ENCODE data around the gene SELP. TPM values are rescaled to one million over a fixed set of nuclear protein-coding genes. Genes with fewer than 3 reads are reported as not detected.

SELP gene
- polyA plus RNA-seq, 1 donor (not counting 4 experiments of a cell fraction or from before 2014, with no cell fraction given): 0.09 TPM

DNA sequence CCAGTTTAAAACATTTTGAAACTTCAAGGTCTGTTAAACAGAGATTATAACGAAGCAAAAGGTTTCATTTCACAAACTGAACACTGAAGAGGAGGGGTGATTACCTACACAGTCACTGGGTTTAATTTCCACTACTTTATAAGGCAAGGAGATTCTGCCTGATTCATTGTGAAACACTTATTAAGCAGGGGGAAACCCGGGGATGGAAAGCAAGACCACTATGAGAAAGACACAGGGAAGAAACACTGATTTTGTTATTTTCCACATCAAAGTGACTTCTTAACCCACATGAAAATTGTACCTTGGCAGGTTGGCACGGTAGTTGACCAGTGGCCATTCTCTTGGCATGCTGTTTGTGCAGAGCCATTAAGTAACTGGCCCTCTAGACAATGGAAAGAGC, 35.5 kb downstream of the SELP start:
- dilution Hi-C loops (cut with MboI; ENCODE audit: extremely low pct_ligation_motif_present, low sequenced_read_pairs): no loop called here
- TF ChIP-seq, protein P1, sequence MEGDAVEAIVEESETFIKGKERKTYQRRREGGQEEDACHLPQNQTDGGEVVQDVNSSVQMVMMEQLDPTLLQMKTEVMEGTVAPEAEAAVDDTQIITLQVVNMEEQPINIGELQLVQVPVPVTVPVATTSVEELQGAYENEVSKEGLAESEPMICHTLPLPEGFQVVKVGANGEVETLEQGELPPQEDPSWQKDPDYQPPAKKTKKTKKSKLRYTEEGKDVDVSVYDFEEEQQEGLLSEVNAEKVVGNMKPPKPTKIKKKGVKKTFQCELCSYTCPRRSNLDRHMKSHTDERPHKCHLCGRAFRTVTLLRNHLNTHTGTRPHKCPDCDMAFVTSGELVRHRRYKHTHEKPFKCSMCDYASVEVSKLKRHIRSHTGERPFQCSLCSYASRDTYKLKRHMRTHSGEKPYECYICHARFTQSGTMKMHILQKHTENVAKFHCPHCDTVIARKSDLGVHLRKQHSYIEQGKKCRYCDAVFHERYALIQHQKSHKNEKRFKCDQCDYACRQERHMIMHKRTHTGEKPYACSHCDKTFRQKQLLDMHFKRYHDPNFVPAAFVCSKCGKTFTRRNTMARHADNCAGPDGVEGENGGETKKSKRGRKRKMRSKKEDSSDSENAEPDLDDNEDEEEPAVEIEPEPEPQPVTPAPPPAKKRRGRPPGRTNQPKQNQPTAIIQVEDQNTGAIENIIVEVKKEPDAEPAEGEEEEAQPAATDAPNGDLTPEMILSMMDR (optimal IDR thresholded peaks at IDR 0.05 in 1 of 3, IDR thresholded peaks at IDR 0.05 in 1 of 3, conservative IDR thresholded peaks at IDR 0.05 in 1 of 3; ENCODE audit: extremely low read depth in 1 of 3, insufficient read depth in 2 of 3, low read length in 3 of 3): no peak
- TF ChIP-seq EZH2 (IDR thresholded peaks at IDR 0.05; ENCODE audit: low read length): no peak
- FAIRE-seq: no peak

DNA sequence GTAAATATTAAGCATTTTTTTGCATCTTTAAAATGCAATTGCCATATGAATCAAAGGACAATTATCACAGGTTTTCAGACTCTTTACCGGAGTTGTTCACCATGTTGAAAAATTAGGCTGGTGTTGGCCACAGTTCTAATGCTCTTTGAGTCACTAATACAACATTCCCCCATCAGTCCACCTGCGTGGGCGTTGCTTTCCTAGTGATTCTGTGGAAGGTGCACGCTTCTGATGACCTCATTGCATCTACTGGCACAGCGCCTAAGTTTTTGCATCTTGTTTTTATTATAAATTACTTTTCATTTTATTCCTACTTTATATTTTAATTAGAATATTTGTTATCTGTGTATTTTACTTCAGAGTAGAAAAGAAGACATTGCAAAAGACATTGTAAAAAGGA, 39.0 kb downstream of the SELP start:
- Histone ChIP-seq H3K4me2 (ENCODE audit: control insufficient read depth, extremely low read depth, insufficient read depth, low read depth, low read length) (no peak overlapping the region), H3K27me3 (ENCODE audit: control insufficient read depth, extremely low read depth, insufficient read depth, low read length) (peaks cover 2% of the 10 kb centered on the region), H3K9me1 (ENCODE audit: control insufficient read depth, extremely low read depth, insufficient read depth, low read length) (no peaks in the 10 kb centered on the region), H4K20me1 (ENCODE audit: control insufficient read depth, extremely low read depth, insufficient read depth, low read length) (no peaks in the 10 kb centered on the region), H2AFZ (ENCODE audit: control insufficient read depth, low read length) (no peak overlapping the region), H3K27ac (ENCODE audit: control insufficient read depth, insufficient read depth, low read length) (no peak overlapping the region), H3K79me2 (ENCODE audit: control insufficient read depth, insufficient read depth, low read length) (no peaks in the 10 kb centered on the region), H3K4me3 (ENCODE audit: control insufficient read depth in 2 of 3, extremely low read depth in 1 of 3, insufficient read depth in 2 of 3, low read depth in 1 of 3, low read length in 3 of 3) (no peak overlapping the region), H3K9ac (ENCODE audit: control insufficient read depth, extremely low read depth, insufficient read depth, low read length) (no peak overlapping the region), H3K4me1 (ENCODE audit: control insufficient read depth, extremely low read depth, insufficient read depth, low read length) (no peaks in the 10 kb centered on the region), H3K9me3 (ENCODE audit: control insufficient read depth, low read depth, low read length) (no peaks in the 10 kb centered on the region), H3K36me3 (ENCODE audit: control insufficient read depth in 2 of 2, extremely low read depth in 1 of 2, insufficient read depth in 2 of 2, low read length in 2 of 2) (no peaks in the 10 kb centered on the region)
- no peak for DNase-seq (ENCODE audit: low read depth, low spot score)
- dilution Hi-C loops (cut with MboI; ENCODE audit: extremely low pct_ligation_motif_present, low sequenced_read_pairs): no loop called here
- TF ChIP-seq, protein P1 (optimal IDR thresholded peaks at IDR 0.05 in 1 of 3, IDR thresholded peaks at IDR 0.05 in 1 of 3, conservative IDR thresholded peaks at IDR 0.05 in 1 of 3; ENCODE audit: extremely low read depth in 1 of 3, insufficient read depth in 2 of 3, low read length in 3 of 3): no peak
- no peak for TF ChIP-seq EZH2 (IDR thresholded peaks at IDR 0.05; ENCODE audit: low read length)
- FAIRE-seq: no peak

More for the DNA sequence above, 35.5 kb downstream of the SELP start:
- Histone ChIP-seq H3K4me2 (ENCODE audit: control insufficient read depth, extremely low read depth, insufficient read depth, low read depth, low read length) (no peak overlapping the region), H3K9ac (ENCODE audit: control insufficient read depth, extremely low read depth, insufficient read depth, low read length) (no peak overlapping the region), H3K4me1 (ENCODE audit: control insufficient read depth, extremely low read depth, insufficient read depth, low read length) (no peaks in the 10 kb centered on the region), H3K79me2 (ENCODE audit: control insufficient read depth, insufficient read depth, low read length) (no peaks in the 10 kb centered on the region), H3K9me3 (ENCODE audit: control insufficient read depth, low read depth, low read length) (no peaks in the 10 kb centered on the region), H3K9me1 (ENCODE audit: control insufficient read depth, extremely low read depth, insufficient read depth, low read length) (no peaks in the 10 kb centered on the region), H2AFZ (ENCODE audit: control insufficient read depth, low read length) (no peak overlapping the region), H3K27ac (ENCODE audit: control insufficient read depth, insufficient read depth, low read length) (no peak overlapping the region), H3K36me3 (ENCODE audit: control insufficient read depth in 2 of 2, extremely low read depth in 1 of 2, insufficient read depth in 2 of 2, low read length in 2 of 2) (no peaks in the 10 kb centered on the region), H3K4me3 (ENCODE audit: control insufficient read depth in 2 of 3, extremely low read depth in 1 of 3, insufficient read depth in 2 of 3, low read depth in 1 of 3, low read length in 3 of 3) (no peak overlapping the region), H4K20me1 (ENCODE audit: control insufficient read depth, extremely low read depth, insufficient read depth, low read length) (no peaks in the 10 kb centered on the region), H3K27me3 (ENCODE audit: control insufficient read depth, extremely low read depth, insufficient read depth, low read length) (peaks cover 2% of the 10 kb centered on the region)
- no peak for DNase-seq (ENCODE audit: low read depth, low spot score)
